GM18867 (cell line): ENCODE results near the gene RUBCNL.

Source experiments
- ATAC-seq: cut with Tn5 transposase; IDR thresholded peaks from one replicate; pipeline ENCODE4 v1.9.1; 2021; ENCODE audit warnings: mild to moderate bottlenecking, moderate library complexity; ENCODE audit not compliant: unreplicated experiment

RUBCNL gene

GRCh38 chr13:46342538-46342937 is 44.5 kb downstream of the RUBCNL start:
- no peak for ATAC-seq

GRCh38 chr13:46341112-46341711 is 45.8 kb downstream of the RUBCNL start:
- no peak for ATAC-seq

GRCh38 chr13:46340631-46341111 is 46.4 kb downstream of the RUBCNL start:
- ATAC-seq: no peak

- no peak for ATAC-seq
These were observed 47.0 kb downstream of the RUBCNL start for GRCh38 chr13:46340011-46340410.

- no peak for ATAC-seq
These were observed 47.9 kb downstream of the RUBCNL start for GRCh38 chr13:46339035-46339666.

GRCh38 chr13:46337700-46338099 is 49.4 kb downstream of the RUBCNL start:
- ATAC-seq: no peak

- ATAC-seq: no peak
These were observed 52.8 kb downstream of the RUBCNL start for GRCh38 chr13:46334035-46334822.

GRCh38 chr13:46332772-46333171 is 54.3 kb downstream of the RUBCNL start:
- ATAC-seq: no peak

- no peak for ATAC-seq
These were observed 57.4 kb downstream of the RUBCNL start for GRCh38 chr13:46329624-46330023.

GRCh38 chr13:46327246-46327645 is 59.8 kb downstream of the RUBCNL start:
- no peak for ATAC-seq

GRCh38 chr13:46324976-46325375 is 62.1 kb downstream of the RUBCNL start:
- ATAC-seq: no peak

- no peak for ATAC-seq
These were observed 65.4 kb downstream of the RUBCNL start for GRCh38 chr13:46321494-46322225.

- no peak for ATAC-seq
These were observed 66.2 kb downstream of the RUBCNL start for GRCh38 chr13:46320821-46321220.

GRCh38 chr13:46320406-46320805 is 66.6 kb downstream of the RUBCNL start:
- no peak for ATAC-seq

- ATAC-seq: no peak
These were observed 68.1 kb downstream of the RUBCNL start for GRCh38 chr13:46318986-46319385.

- no peak for ATAC-seq
These were observed 69.9 kb downstream of the RUBCNL start for GRCh38 chr13:46317120-46317519.

GRCh38 chr13:46315491-46316075 is 71.5 kb downstream of the RUBCNL start:
- ATAC-seq: no peak

GRCh38 chr13:46315036-46315435 is 72.0 kb downstream of the RUBCNL start:
- no peak for ATAC-seq

GRCh38 chr13:46314587-46314986 is 72.5 kb downstream of the RUBCNL start:
- ATAC-seq: no peak

- ATAC-seq: no peak
These were observed 73.4 kb downstream of the RUBCNL start for GRCh38 chr13:46313432-46314257.
